Neuronal stem cell (in vitro differentiated cells): ENCODE results near the gene FCHO2.

Experiments used
- DNase-seq: peaks from one replicate; pipeline ENCODE4 v3.0.0-alpha.2; 2013; ENCODE audit warnings: low spot score
- H2AFZ ChIP-seq: one replicate; pipeline ENCODE4 v1.6.1; 2013; ENCODE audit warnings: mild to moderate bottlenecking, low read length, inconsistent platforms
- H2AK5ac ChIP-seq: 2 replicates; pipeline ENCODE4 v1.6.1; 2013; ENCODE audit warnings: low read depth, mild to moderate bottlenecking, inconsistent platforms, low read length, moderate library complexity, mixed read lengths
- H2BK120ac ChIP-seq: 2 replicates; pipeline ENCODE4 v1.6.1; 2013; ENCODE audit warnings: low read depth, mild to moderate bottlenecking, inconsistent platforms, low read length, moderate library complexity, mixed read lengths
- H2BK12ac ChIP-seq: one replicate; pipeline ENCODE4 v1.6.1; 2013; ENCODE audit warnings: low read length, inconsistent platforms
- H2BK15ac ChIP-seq: 2 replicates; pipeline ENCODE4 v1.6.1; 2013; ENCODE audit warnings: mild to moderate bottlenecking, low read length, inconsistent platforms, mixed read lengths
- H2BK5ac ChIP-seq: one replicate; pipeline ENCODE4 v1.6.1; 2013; ENCODE audit warnings: inconsistent platforms, mild to moderate bottlenecking, low read length, moderate library complexity
- H3K14ac ChIP-seq: one replicate; pipeline ENCODE4 v1.6.1; 2013; ENCODE audit warnings: low read length, inconsistent platforms
- H3K18ac ChIP-seq: 2 replicates; pipeline ENCODE4 v1.6.1; 2013; ENCODE audit warnings: low read length, inconsistent platforms
- H3K23ac ChIP-seq: 2 replicates; pipeline ENCODE4 v1.6.1; 2013; ENCODE audit warnings: low read depth, mild to moderate bottlenecking, mixed read lengths, low read length, inconsistent platforms; ENCODE audit not compliant: poor library complexity
- H3K27ac ChIP-seq: replicated peaks from 3 replicates; pipeline ENCODE4 v1.5.1; 2013; ENCODE audit warnings: low read length, inconsistent platforms
- H3K27me3 ChIP-seq, 3 experiments: 2 replicates each; pipeline ENCODE4 v1.6.1; 2013; ENCODE audit warnings: low read length in 3 of 3, mild to moderate bottlenecking in 2 of 3, inconsistent platforms in 1 of 3, low read depth in 1 of 3, mixed read lengths in 1 of 3, moderate library complexity in 1 of 3; ENCODE audit not compliant: control insufficient read depth in 3 of 3, insufficient read depth in 3 of 3
- H3K36me3 ChIP-seq, 2 donors: replicated peaks in 1 of 2; 2 replicates each; pipeline ENCODE4 v1.6.1; 2013; ENCODE audit warnings: low read length in 2 of 2; ENCODE audit not compliant: control insufficient read depth in 2 of 2, insufficient read depth in 2 of 2
- H3K4ac ChIP-seq: 2 replicates; pipeline ENCODE4 v1.6.1; 2013; ENCODE audit warnings: inconsistent platforms, mild to moderate bottlenecking, low read length, moderate library complexity
- H3K4me1 ChIP-seq, 2 donors: 1 replicate in 1 of 2; 2 replicates in 1 of 2; pipeline ENCODE4 v1.6.1; 2013; ENCODE audit warnings: low read length in 2 of 2, low read depth in 1 of 2; ENCODE audit not compliant: control insufficient read depth in 2 of 2, insufficient read depth in 1 of 2
- H3K4me2 ChIP-seq: one replicate; pipeline ENCODE4 v1.6.1; 2013; ENCODE audit warnings: mild to moderate bottlenecking, low read length, inconsistent platforms; ENCODE audit not compliant: insufficient read depth, poor library complexity, severe bottlenecking
- H3K4me3 ChIP-seq, 2 donors: 2 replicates each; pipeline ENCODE4 v1.5.1; 2013; ENCODE audit warnings: low read length in 2 of 2, mild to moderate bottlenecking in 2 of 2, inconsistent platforms in 1 of 2, moderate library complexity in 1 of 2
- H3K79me1 ChIP-seq: one replicate; pipeline ENCODE4 v1.6.1; 2013; ENCODE audit warnings: low read depth, mild to moderate bottlenecking, inconsistent platforms, low read length, moderate library complexity
- H3K9ac ChIP-seq: one replicate; pipeline ENCODE4 v1.6.1; 2013; ENCODE audit warnings: mild to moderate bottlenecking, low read depth, low read length, inconsistent platforms; ENCODE audit not compliant: poor library complexity
- H3K9me3 ChIP-seq, 2 donors: replicated peaks in 1 of 2; 2 replicates each; pipeline versions ENCODE3 to v1.6.1; 2013; ENCODE audit warnings: low read length in 2 of 2, mild to moderate bottlenecking in 2 of 2, inconsistent platforms in 1 of 2, low read depth in 1 of 2, mixed read lengths in 1 of 2, moderate library complexity in 1 of 2; ENCODE audit not compliant: control insufficient read depth in 2 of 2, insufficient read depth in 1 of 2
- H4K8ac ChIP-seq: one replicate; pipeline ENCODE4 v1.6.1; 2013; ENCODE audit warnings: low read depth, mild to moderate bottlenecking, inconsistent platforms, low read length, moderate library complexity
- H4K91ac ChIP-seq: one replicate; pipeline ENCODE4 v1.6.1; 2013; ENCODE audit warnings: low read length, low read depth, mild to moderate bottlenecking, inconsistent platforms; ENCODE audit not compliant: poor library complexity
- WGBS, 2 donors: extraction: QIAGEN DNeasy Blood & Tissue Kit; methylation state at CpG; one replicate each; pipeline ENCODE4 v1.1.7; 2013; ENCODE audit warnings: missing lambda C conversion rate in 2 of 2, mixed read lengths in 1 of 2; ENCODE audit not compliant: insufficient read length in 2 of 2, insufficient replicate concordance in 1 of 2; ENCODE audit errors: extremely low coverage in 2 of 2; 5-methylcytosine and 5-hydroxymethylcytosine counted together

Gene FCHO2

GRCh38 chr5:73118391-73118973, 162.6 kb downstream of the FCHO2 start:
- no peak overlapping the region for H2BK12ac ChIP-seq
- no peak overlapping the region for H3K14ac ChIP-seq
- H4K8ac ChIP-seq = no peak overlapping the region
- no peak for DNase-seq
- no peaks in the 10 kb centered on the region for H3K79me1 ChIP-seq
- no peak overlapping the region for H2BK5ac ChIP-seq
- H2BK15ac ChIP-seq = no peak overlapping the region
- H3K36me3 ChIP-seq = no peaks in the 10 kb centered on the region
- no peak overlapping the region for H2BK120ac ChIP-seq
- H3K18ac ChIP-seq = no peak overlapping the region
- no peak overlapping the region for H3K27ac ChIP-seq
- WGBS, 2 donors = no CpG with 5 or more reads among the region's 5 CpGs
- no peak overlapping the region for H3K4me2 ChIP-seq
- H3K4ac ChIP-seq = no peak overlapping the region
- no peak overlapping the region for H3K9ac ChIP-seq
- H4K91ac ChIP-seq = no peak overlapping the region
- H3K4me3 ChIP-seq = no peak overlapping the region
- peaks cover 2 to 4% of the 10 kb centered on the region in 2 donors for H3K9me3 ChIP-seq
- peaks cover 15 to 95% (median 41%) of the 10 kb centered on the region in 3 experiments for H3K27me3 ChIP-seq
- H3K4me1 ChIP-seq = peaks cover 0 to 6% of the 10 kb centered on the region in 2 donors
- no peak overlapping the region for H3K23ac ChIP-seq
- no peak overlapping the region for H2AK5ac ChIP-seq
- no peak overlapping the region for H2AFZ ChIP-seq

DNA sequence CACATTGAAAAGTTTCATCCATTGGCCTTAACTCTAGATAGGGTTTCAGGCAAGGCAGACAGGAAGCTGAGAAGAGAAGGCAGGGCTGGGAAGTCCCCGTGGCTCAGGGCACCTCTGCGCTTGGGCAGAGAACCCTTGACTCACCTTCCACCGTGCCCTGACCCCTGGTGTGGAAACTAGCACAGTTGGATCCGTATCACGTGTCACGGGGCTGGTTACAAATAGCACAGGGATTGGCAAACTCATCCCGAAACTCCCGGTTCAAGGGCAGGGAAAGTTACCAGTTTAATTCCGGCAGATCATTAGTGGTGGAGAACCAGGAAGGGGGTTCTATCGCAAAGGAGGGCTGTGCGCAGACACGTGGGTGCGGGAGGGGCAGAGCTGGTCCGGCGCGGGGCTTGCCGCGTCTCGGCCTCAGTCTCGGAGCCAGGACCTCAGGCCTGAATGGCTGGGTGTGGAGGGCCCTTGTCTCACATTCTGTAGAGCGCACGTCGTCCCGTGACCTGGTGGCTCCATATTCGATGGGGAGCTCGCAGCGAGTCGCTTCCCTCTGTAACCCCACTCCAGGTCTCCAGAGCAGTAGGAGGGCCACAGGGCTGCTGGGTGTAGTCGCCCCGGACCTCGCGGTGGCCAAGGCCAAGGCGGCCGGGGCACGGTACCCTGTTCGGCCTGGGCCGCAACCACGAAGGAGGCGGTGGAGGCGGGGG, 163.8 kb downstream of the FCHO2 start:
- Histone ChIP-seq H2BK5ac (no peak overlapping the region), H3K4ac (no peak overlapping the region), H3K9me3 (peaks cover 2 to 4% of the 10 kb centered on the region in 2 donors), H4K8ac (no peak overlapping the region), H3K23ac (no peak overlapping the region), H3K27ac (no peak overlapping the region), H3K4me3 (peak overlapping the region in 1 of 2 donors; percentile 79), H3K18ac (peak overlapping the region; percentile 15), H2BK15ac (no peak overlapping the region), H2AK5ac (no peak overlapping the region), H3K14ac (no peak overlapping the region), H3K4me1 (peaks cover 0 to 6% of the 10 kb centered on the region in 2 donors), H2BK12ac (no peak overlapping the region), H2BK120ac (no peak overlapping the region), H3K27me3 (peaks cover 15 to 99% (median 41%) of the 10 kb centered on the region in 3 experiments), H3K36me3 (no peaks in the 10 kb centered on the region), H3K79me1 (no peaks in the 10 kb centered on the region), H3K9ac (peak overlapping the region; percentile 24), H4K91ac (no peak overlapping the region), H3K4me2 (peak overlapping the region; percentile 92), H2AFZ (peak overlapping the region; percentile 80)
- DNase-seq = no peak
- WGBS, 2 donors = no CpG with 5 or more reads among the region's 40 CpGs

DNA sequence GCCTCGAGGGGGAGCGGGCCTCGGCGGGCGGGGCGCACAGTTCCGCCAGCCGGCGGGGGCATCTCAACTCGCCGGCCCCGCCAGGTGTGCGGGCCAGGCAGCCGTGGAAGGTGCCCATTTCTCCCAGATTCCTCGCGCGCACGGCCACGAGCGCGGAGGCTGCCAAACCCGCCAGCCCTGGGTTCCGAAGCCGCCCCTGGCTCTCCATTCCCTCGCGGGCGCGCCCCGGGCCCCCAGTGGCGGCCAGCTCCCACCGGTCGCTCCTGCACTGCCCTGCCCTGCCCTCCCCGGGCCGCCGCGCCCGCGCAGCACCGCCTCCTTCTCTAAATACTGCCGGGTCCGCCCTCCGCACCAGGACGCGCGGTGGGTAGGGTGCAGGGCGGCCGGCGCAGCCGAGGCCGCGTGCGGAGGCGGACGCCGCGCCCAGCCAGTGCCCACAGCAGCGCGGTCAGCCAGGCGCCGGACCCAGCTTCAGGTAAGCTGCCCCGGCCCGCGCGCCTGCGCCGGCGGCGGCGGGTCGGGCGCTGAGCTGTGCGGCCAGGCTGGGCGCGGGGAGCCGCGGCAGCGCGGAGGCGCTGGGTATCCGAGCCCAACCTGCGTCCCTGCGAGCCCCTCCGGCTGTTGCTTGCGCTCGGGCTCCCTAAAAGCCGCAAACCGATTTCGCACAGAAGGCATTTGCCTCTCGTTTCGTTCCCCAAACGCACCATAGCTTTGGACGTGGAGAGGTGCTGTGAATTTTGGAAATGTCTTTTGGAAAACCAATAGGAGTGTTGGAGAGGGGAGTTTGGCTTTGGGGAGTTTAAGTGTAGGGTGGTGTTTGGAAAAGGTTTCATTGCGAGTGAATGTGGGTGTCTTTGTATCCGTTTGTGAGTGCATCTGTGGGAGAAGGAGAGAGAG, 164.6 kb downstream of the FCHO2 start, which contains the start of gene TMEM171:
Gene TMEM171 (plus strand): TSS at position 354 of the 897 bp plus-strand sequence. CDS start 2,799 bp downstream, outside the sequence.
- Histone ChIP-seq H2AK5ac (no peak within 1 kb of the TSS), H2BK5ac (no peak within 1 kb of the TSS), H3K9me3 (peaks cover 2 to 4% of the 10 kb centered on the region in 2 donors), H3K27ac (no peak within 1 kb of the TSS), H3K4me2 (peak within 1 kb of the TSS; percentile 92), H3K18ac (peak within 1 kb of the TSS; percentile 68), H3K27me3 (peaks cover 15 to 98% (median 41%) of the 10 kb centered on the region in 3 experiments), H3K23ac (no peak within 1 kb of the TSS), H4K8ac (peak within 1 kb of the TSS; percentile 57), H2BK120ac (no peak within 1 kb of the TSS), H4K91ac (no peak within 1 kb of the TSS), H3K4me1 (peaks cover 0 to 6% of the 10 kb centered on the region in 2 donors), H3K36me3 (no peaks in the 10 kb centered on the region), H2AFZ (peak within 1 kb of the TSS; percentile 80), H2BK15ac (no peak within 1 kb of the TSS), H2BK12ac (no peak within 1 kb of the TSS), H3K4me3 (peak within 1 kb of the TSS; percentile 21 to 79), H3K14ac (no peak within 1 kb of the TSS), H3K4ac (no peak within 1 kb of the TSS), H3K79me1 (no peaks in the 10 kb centered on the region), H3K9ac (peak within 1 kb of the TSS; percentile 68)
- DNase-seq = peak; percentile 48
- 100% methylated on average over 1 of the region's 94 CpGs; no CpG with 5 or more reads in 1 of the 2 donors for WGBS, 2 donors
